Measurements from ENCODE around the gene LIPT2. TPM values are rescaled to one million over a fixed set of nuclear protein-coding genes. Genes with fewer than 3 reads are reported as not detected.

The LIPT2 gene
- total and polyA plus RNA-seq, 2 experiments from 2014 or later: 8.2 to 16.9 TPM

GRCh38 chr11:74476536-74476935 lies 17.0 kb downstream of the LIPT2 start (continued):
- TF ChIP-seq, protein P1, sequence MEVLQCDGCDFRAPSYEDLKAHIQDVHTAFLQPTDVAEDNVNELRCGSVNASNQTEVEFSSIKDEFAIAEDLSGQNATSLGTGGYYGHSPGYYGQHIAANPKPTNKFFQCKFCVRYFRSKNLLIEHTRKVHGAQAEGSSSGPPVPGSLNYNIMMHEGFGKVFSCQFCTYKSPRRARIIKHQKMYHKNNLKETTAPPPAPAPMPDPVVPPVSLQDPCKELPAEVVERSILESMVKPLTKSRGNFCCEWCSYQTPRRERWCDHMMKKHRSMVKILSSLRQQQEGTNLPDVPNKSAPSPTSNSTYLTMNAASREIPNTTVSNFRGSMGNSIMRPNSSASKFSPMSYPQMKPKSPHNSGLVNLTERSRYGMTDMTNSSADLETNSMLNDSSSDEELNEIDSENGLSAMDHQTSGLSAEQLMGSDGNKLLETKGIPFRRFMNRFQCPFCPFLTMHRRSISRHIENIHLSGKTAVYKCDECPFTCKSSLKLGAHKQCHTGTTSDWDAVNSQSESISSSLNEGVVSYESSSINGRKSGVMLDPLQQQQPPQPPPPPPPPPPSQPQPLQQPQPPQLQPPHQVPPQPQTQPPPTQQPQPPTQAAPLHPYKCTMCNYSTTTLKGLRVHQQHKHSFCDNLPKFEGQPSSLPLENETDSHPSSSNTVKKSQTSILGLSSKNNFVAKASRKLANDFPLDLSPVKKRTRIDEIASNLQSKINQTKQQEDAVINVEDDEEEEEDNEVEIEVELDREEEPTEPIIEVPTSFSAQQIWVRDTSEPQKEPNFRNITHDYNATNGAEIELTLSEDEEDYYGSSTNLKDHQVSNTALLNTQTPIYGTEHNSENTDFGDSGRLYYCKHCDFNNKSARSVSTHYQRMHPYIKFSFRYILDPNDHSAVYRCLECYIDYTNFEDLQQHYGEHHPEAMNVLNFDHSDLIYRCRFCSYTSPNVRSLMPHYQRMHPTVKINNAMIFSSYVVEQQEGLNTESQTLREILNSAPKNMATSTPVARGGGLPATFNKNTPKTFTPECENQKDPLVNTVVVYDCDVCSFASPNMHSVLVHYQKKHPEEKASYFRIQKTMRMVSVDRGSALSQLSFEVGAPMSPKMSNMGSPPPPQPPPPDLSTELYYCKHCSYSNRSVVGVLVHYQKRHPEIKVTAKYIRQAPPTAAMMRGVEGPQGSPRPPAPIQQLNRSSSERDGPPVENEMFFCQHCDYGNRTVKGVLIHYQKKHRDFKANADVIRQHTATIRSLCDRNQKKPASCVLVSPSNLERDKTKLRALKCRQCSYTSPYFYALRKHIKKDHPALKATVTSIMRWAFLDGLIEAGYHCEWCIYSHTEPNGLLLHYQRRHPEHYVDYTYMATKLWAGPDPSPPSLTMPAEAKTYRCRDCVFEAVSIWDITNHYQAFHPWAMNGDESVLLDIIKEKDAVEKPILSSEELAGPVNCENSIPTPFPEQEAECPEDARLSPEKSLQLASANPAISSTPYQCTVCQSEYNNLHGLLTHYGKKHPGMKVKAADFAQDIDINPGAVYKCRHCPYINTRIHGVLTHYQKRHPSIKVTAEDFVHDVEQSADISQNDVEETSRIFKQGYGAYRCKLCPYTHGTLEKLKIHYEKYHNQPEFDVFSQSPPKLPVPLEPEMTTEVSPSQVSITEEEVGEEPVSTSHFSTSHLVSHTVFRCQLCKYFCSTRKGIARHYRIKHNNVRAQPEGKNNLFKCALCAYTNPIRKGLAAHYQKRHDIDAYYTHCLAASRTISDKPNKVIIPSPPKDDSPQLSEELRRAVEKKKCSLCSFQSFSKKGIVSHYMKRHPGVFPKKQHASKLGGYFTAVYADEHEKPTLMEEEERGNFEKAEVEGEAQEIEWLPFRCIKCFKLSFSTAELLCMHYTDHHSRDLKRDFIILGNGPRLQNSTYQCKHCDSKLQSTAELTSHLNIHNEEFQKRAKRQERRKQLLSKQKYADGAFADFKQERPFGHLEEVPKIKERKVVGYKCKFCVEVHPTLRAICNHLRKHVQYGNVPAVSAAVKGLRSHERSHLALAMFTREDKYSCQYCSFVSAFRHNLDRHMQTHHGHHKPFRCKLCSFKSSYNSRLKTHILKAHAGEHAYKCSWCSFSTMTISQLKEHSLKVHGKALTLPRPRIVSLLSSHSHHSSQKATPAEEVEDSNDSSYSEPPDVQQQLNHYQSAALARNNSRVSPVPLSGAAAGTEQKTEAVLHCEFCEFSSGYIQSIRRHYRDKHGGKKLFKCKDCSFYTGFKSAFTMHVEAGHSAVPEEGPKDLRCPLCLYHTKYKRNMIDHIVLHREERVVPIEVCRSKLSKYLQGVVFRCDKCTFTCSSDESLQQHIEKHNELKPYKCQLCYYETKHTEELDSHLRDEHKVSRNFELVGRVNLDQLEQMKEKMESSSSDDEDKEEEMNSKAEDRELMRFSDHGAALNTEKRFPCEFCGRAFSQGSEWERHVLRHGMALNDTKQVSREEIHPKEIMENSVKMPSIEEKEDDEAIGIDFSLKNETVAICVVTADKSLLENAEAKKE (CRISPR knock-in tag; IDR thresholded peaks at IDR 0.05): no peak

- Histone ChIP-seq H3K4me3 (no peak overlapping the region), H3K36me3 (ENCODE audit: insufficient read depth) (no peaks in the 10 kb centered on the region), H3K27ac (ENCODE audit: low read depth) (no peak overlapping the region), H2AFZ (no peak overlapping the region), H3K79me2 (replicated peaks; ENCODE audit: insufficient read depth) (no peaks in the 10 kb centered on the region), H3K4me2 (no peak overlapping the region), H3F3A (replicated peaks; ENCODE audit: low read depth) (no peaks in the 10 kb centered on the region), H4K20me1 (replicated peaks; ENCODE audit: insufficient read depth) (no peaks in the 10 kb centered on the region), H3K27me3 (ENCODE audit: insufficient read depth) (no peaks in the 10 kb centered on the region), H3K9me2 (ENCODE audit: insufficient read depth) (peaks cover 16% of the 10 kb centered on the region; the same call in 1 of the 2 replicates), H3K4me1 (ENCODE audit: insufficient read depth) (no peaks in the 10 kb centered on the region)
- TF ChIP-seq JUNB (IDR thresholded peaks at IDR 0.05; ENCODE audit: unreplicated experiment) (no peak), EZH2 (IDR thresholded peaks at IDR 0.05; ENCODE audit: low read depth, unreplicated experiment) (no peak), ZNF114 (CRISPR knock-in tag; IDR thresholded peaks at IDR 0.05) (no peak), CREB1 (CRISPR knock-in tag; IDR thresholded peaks at IDR 0.05; ENCODE audit: low read depth) (no peak), EZH2phosphoT487 (IDR thresholded peaks at IDR 0.05; ENCODE audit: unreplicated experiment) (no peak), ZNF331 (CRISPR knock-in tag; IDR thresholded peaks at IDR 0.05; ENCODE audit: low read depth) (no peak), NANOG (IDR thresholded peaks at IDR 0.05; ENCODE audit: borderline replicate concordance) (no peak)
- Mint-ChIP-seq H3K4me1 (no peaks in the 10 kb centered on the region), H3K27ac (no peak overlapping the region), H3K36me3 (ENCODE audit: low read depth) (no peaks in the 10 kb centered on the region), H3K4me3 (no peak overlapping the region), H3K9me3 (no peaks in the 10 kb centered on the region; the same call in 2 of the 3 replicates), H3K27me3 (ENCODE audit: insufficient read depth, low read depth, poor library complexity) (peaks cover 6% of the 10 kb centered on the region)
- DNase-seq (ENCODE audit: low spot score) (no peak), ATAC-seq (no peak)
Measured at GRCh38 chr11:74474316-74474715, 19.2 kb downstream of the LIPT2 start.
